Measurements from ENCODE around the gene RBM33. TPM values are rescaled to one million over a fixed set of nuclear protein-coding genes. Genes with fewer than 3 reads are reported as not detected.

The RBM33 gene
- total RNA-seq, 1 donor from 2014 or later: 62.8 TPM

- H3K9me3 ChIP-seq: no peaks in the 10 kb centered on the region
- H3K36me3 ChIP-seq: peaks cover 41% of the 10 kb centered on the region
- DNase-seq (no peak), ATAC-seq (peak; percentile 33)
- H3K4me1 ChIP-seq: peaks cover 6% of the 10 kb centered on the region
- no peak overlapping the region for H3K27ac ChIP-seq
- H3K27me3 ChIP-seq: no peaks in the 10 kb centered on the region
- intact Hi-C loops (cut with DNase I): loop anchor here (10.0 kb wide), 1 partner anchor 139 kb away; no protein-coding TSS in a partner anchor
- TF ChIP-seq CTCF (IDR thresholded peaks at IDR 0.05): no peak
- no peak overlapping the region for H3K4me3 ChIP-seq
These were observed 89.4 kb downstream of the RBM33 start for GRCh38 chr7:155733582-155734444.

GRCh38 chr7:155734445-155734809 is 90.0 kb downstream of the RBM33 start:
- no peak for TF ChIP-seq CTCF (IDR thresholded peaks at IDR 0.05)

GRCh38 chr7:155735442-155736115 is 91.1 kb downstream of the RBM33 start:
- peaks cover 51% of the 10 kb centered on the region for H3K36me3 ChIP-seq
- intact Hi-C loops (cut with DNase I): loop anchor here (10.0 kb wide), 1 partner anchor 141 kb away; no protein-coding TSS in a partner anchor
- H3K4me1 ChIP-seq: peaks cover 6% of the 10 kb centered on the region
- no peak overlapping the region for H3K27ac ChIP-seq
- no peaks in the 10 kb centered on the region for H3K27me3 ChIP-seq
- H3K9me3 ChIP-seq: no peaks in the 10 kb centered on the region
- ATAC-seq: no peak
- no peak overlapping the region for H3K4me3 ChIP-seq
- DNase-seq: no peak
- TF ChIP-seq CTCF (IDR thresholded peaks at IDR 0.05): no peak

More at GRCh38 chr7:155734445-155734809, 90.0 kb downstream of the RBM33 start:
- Histone ChIP-seq H3K27ac (no peak overlapping the region), H3K9me3 (no peaks in the 10 kb centered on the region), H3K4me3 (no peak overlapping the region), H3K4me1 (peaks cover 6% of the 10 kb centered on the region), H3K27me3 (no peaks in the 10 kb centered on the region), H3K36me3 (peaks cover 47% of the 10 kb centered on the region)
- ATAC-seq (no peak), DNase-seq (no peak)
- intact Hi-C loops (cut with DNase I): loop anchor here (10.0 kb wide), 1 partner anchor 140 kb away; no protein-coding TSS in a partner anchor

GRCh38 chr7:155737590-155737989 is 93.1 kb downstream of the RBM33 start:
- TF ChIP-seq CTCF (IDR thresholded peaks at IDR 0.05): no peak

GRCh38 chr7:155738104-155738503 is 93.6 kb downstream of the RBM33 start:
- no peak for TF ChIP-seq CTCF (IDR thresholded peaks at IDR 0.05)
- Histone ChIP-seq H3K36me3 (peaks cover 59% of the 10 kb centered on the region), H3K4me1 (peaks cover 12% of the 10 kb centered on the region), H3K4me3 (no peak overlapping the region), H3K27me3 (no peaks in the 10 kb centered on the region), H3K27ac (no peak overlapping the region), H3K9me3 (no peaks in the 10 kb centered on the region)
- intact Hi-C loops (cut with DNase I): loop anchor here (10.0 kb wide), 1 partner anchor 143 kb away; no protein-coding TSS in a partner anchor
- DNase-seq: no peak
- ATAC-seq: no peak

More at GRCh38 chr7:155737590-155737989, 93.1 kb downstream of the RBM33 start:
- Histone ChIP-seq H3K36me3 (peaks cover 54% of the 10 kb centered on the region), H3K9me3 (no peaks in the 10 kb centered on the region), H3K4me1 (peaks cover 12% of the 10 kb centered on the region), H3K27ac (no peak overlapping the region), H3K27me3 (no peaks in the 10 kb centered on the region), H3K4me3 (no peak overlapping the region)
- intact Hi-C loops (cut with DNase I): loop anchor here (10.0 kb wide), 1 partner anchor 143 kb away; no protein-coding TSS in a partner anchor
- no peak for ATAC-seq
- DNase-seq: no peak
